HG02588 (cell line): ENCODE measurements around the gene PDK2.
"Not testable (repeated sequence)": the region's sequence is repeated elsewhere in the genome, so short reads cannot be mapped to it uniquely, and the experiment has no call there.

Source experiments
- ATAC-seq: cut with Tn5 transposase; IDR thresholded peaks from one replicate; pipeline ENCODE4 v1.9.1; 2021; ENCODE audit warnings: mild to moderate bottlenecking, moderate library complexity; ENCODE audit not compliant: unreplicated experiment

Gene PDK2

GRCh38 chr17:50058296-50058953 is 36.7 kb upstream of the PDK2 start:
- no peak for ATAC-seq

- no peak for ATAC-seq
These were observed 35.9 kb upstream of the PDK2 start for GRCh38 chr17:50059256-50059655.

GRCh38 chr17:50059759-50060273 is 35.3 kb upstream of the PDK2 start:
- no peak for ATAC-seq

GRCh38 chr17:50060951-50061712 is 34.0 kb upstream of the PDK2 start:
- ATAC-seq = no peak

- ATAC-seq = not testable (repeated sequence)
These were observed 33.5 kb upstream of the PDK2 start for GRCh38 chr17:50061713-50062045.

- ATAC-seq = no peak
These were observed 32.6 kb upstream of the PDK2 start for GRCh38 chr17:50062293-50063243.

GRCh38 chr17:50063561-50064252 is 31.4 kb upstream of the PDK2 start:
- no peak for ATAC-seq

- ATAC-seq = no peak
These were observed 30.7 kb upstream of the PDK2 start for GRCh38 chr17:50064253-50065001.

- ATAC-seq = no peak
These were observed 30.1 kb upstream of the PDK2 start for GRCh38 chr17:50065056-50065455.

GRCh38 chr17:50066995-50067394 is 28.2 kb upstream of the PDK2 start:
- no peak for ATAC-seq

GRCh38 chr17:50067996-50068395 is 27.2 kb upstream of the PDK2 start:
- ATAC-seq = no peak

GRCh38 chr17:50070908-50071680 is 24.1 kb upstream of the PDK2 start:
- no peak for ATAC-seq

- ATAC-seq = no peak
These were observed 23.5 kb upstream of the PDK2 start for GRCh38 chr17:50071692-50072091.

GRCh38 chr17:50072130-50072529 is 23.0 kb upstream of the PDK2 start:
- ATAC-seq = no peak

GRCh38 chr17:50072925-50073324 is 22.2 kb upstream of the PDK2 start:
- no peak for ATAC-seq

GRCh38 chr17:50074227-50074626 is 20.9 kb upstream of the PDK2 start:
- no peak for ATAC-seq

GRCh38 chr17:50075446-50076032 is 19.6 kb upstream of the PDK2 start:
- no peak for ATAC-seq

GRCh38 chr17:50076221-50076590 is 18.9 kb upstream of the PDK2 start:
- ATAC-seq = no peak
